Measurements from ENCODE around the gene CEACAM8. TPM values are rescaled to one million over a fixed set of nuclear protein-coding genes. Genes with fewer than 3 reads are reported as not detected.
"Not testable (repeated sequence)": the region's sequence is repeated elsewhere in the genome, so short reads cannot be mapped to it uniquely, and the experiment has no call there.

CEACAM8 gene
- total RNA-seq = not detected in 2 replicates

GRCh38 chr19:42594617-42595489 lies at the start of gene CEACAM8:
CEACAM8 (minus strand) TSS chr19:42594924; CDS start chr19:42594828, 96 bp downstream.
- Mint-ChIP-seq H3K9me3 (no peaks in the 10 kb centered on the region), H3K27ac (no peak within 1 kb of the TSS), H3K36me3 (ENCODE audit: low read depth) (no peaks in the 10 kb centered on the region), H3K27me3 (ENCODE audit: insufficient read depth) (peaks cover 16% of the 10 kb centered on the region), H3K4me1 (ENCODE audit: low read depth) (no peaks in the 10 kb centered on the region), H3K4me3 (no peak within 1 kb of the TSS)
- DNase-seq (ENCODE audit: low spot score) = no peak
- intact Hi-C loops (cut with micrococcal nuclease) = no loop called here

- H3K4me1 Mint-ChIP-seq (ENCODE audit: low read depth); H3K27me3 Mint-ChIP-seq (ENCODE audit: insufficient read depth); H3K27ac Mint-ChIP-seq; intact Hi-C loops (cut with micrococcal nuclease); H3K36me3 Mint-ChIP-seq (ENCODE audit: low read depth); H3K9me3 Mint-ChIP-seq; DNase-seq (ENCODE audit: low spot score); H3K4me3 Mint-ChIP-seq: not testable (repeated sequence)
These were observed 44.8 kb upstream of the CEACAM8 start for GRCh38 chr19:42639324-42640092.

- peaks cover 5% of the 10 kb centered on the region for H3K27me3 Mint-ChIP-seq (ENCODE audit: insufficient read depth)
- H3K27ac Mint-ChIP-seq = no peak overlapping the region
- H3K4me1 Mint-ChIP-seq (ENCODE audit: low read depth) = no peaks in the 10 kb centered on the region
- H3K9me3 Mint-ChIP-seq = no peaks in the 10 kb centered on the region
- intact Hi-C loops (cut with micrococcal nuclease) = no loop called here
- DNase-seq (ENCODE audit: low spot score) = no peak
- no peaks in the 10 kb centered on the region for H3K36me3 Mint-ChIP-seq (ENCODE audit: low read depth)
- no peak overlapping the region for H3K4me3 Mint-ChIP-seq
These were observed 40.5 kb upstream of the CEACAM8 start for GRCh38 chr19:42635233-42635539.

GRCh38 chr19:42634409-42635232 lies 39.9 kb upstream of the CEACAM8 start:
- no peak overlapping the region for H3K27ac Mint-ChIP-seq
- intact Hi-C loops (cut with micrococcal nuclease) = no loop called here
- H3K4me3 Mint-ChIP-seq = no peak overlapping the region
- no peaks in the 10 kb centered on the region for H3K4me1 Mint-ChIP-seq (ENCODE audit: low read depth)
- no peaks in the 10 kb centered on the region for H3K36me3 Mint-ChIP-seq (ENCODE audit: low read depth)
- peaks cover 5% of the 10 kb centered on the region for H3K27me3 Mint-ChIP-seq (ENCODE audit: insufficient read depth)
- DNase-seq (ENCODE audit: low spot score) = peak; percentile 14
- H3K9me3 Mint-ChIP-seq = no peaks in the 10 kb centered on the region

GRCh38 chr19:42629191-42629590 lies 34.5 kb upstream of the CEACAM8 start:
- intact Hi-C loops (cut with micrococcal nuclease) = no loop called here
- Mint-ChIP-seq H3K9me3 (peaks cover 4% of the 10 kb centered on the region), H3K36me3 (ENCODE audit: low read depth) (no peaks in the 10 kb centered on the region), H3K4me3 (no peak overlapping the region), H3K27ac (no peak overlapping the region), H3K4me1 (ENCODE audit: low read depth) (peaks cover 17% of the 10 kb centered on the region), H3K27me3 (ENCODE audit: insufficient read depth) (peaks cover 2% of the 10 kb centered on the region)
- no peak for DNase-seq (ENCODE audit: low spot score)

GRCh38 chr19:42628411-42629140 lies 33.9 kb upstream of the CEACAM8 start:
- no peak overlapping the region for H3K4me3 Mint-ChIP-seq
- H3K4me1 Mint-ChIP-seq (ENCODE audit: low read depth) = peaks cover 17% of the 10 kb centered on the region
- peak overlapping the region; percentile 57 for H3K27ac Mint-ChIP-seq
- no peaks in the 10 kb centered on the region for H3K36me3 Mint-ChIP-seq (ENCODE audit: low read depth)
- no peak for DNase-seq (ENCODE audit: low spot score)
- H3K9me3 Mint-ChIP-seq = peaks cover 4% of the 10 kb centered on the region
- peaks cover 2% of the 10 kb centered on the region for H3K27me3 Mint-ChIP-seq (ENCODE audit: insufficient read depth)
- intact Hi-C loops (cut with micrococcal nuclease) = no loop called here

- Mint-ChIP-seq H3K27me3 (ENCODE audit: insufficient read depth) (peaks cover 2% of the 10 kb centered on the region), H3K36me3 (ENCODE audit: low read depth) (no peaks in the 10 kb centered on the region), H3K27ac (peak overlapping the region; percentile 57), H3K4me3 (no peak overlapping the region), H3K4me1 (ENCODE audit: low read depth) (peaks cover 17% of the 10 kb centered on the region), H3K9me3 (peaks cover 4% of the 10 kb centered on the region)
- no peak for DNase-seq (ENCODE audit: low spot score)
- intact Hi-C loops (cut with micrococcal nuclease) = no loop called here
These were observed 33.2 kb upstream of the CEACAM8 start for GRCh38 chr19:42627916-42628315.

GRCh38 chr19:42626181-42626580 lies 31.5 kb upstream of the CEACAM8 start:
- Mint-ChIP-seq H3K27me3 (ENCODE audit: insufficient read depth) (peaks cover 4% of the 10 kb centered on the region), H3K27ac (no peak overlapping the region), H3K9me3 (peaks cover 4% of the 10 kb centered on the region), H3K4me1 (ENCODE audit: low read depth) (peaks cover 17% of the 10 kb centered on the region), H3K36me3 (ENCODE audit: low read depth) (no peaks in the 10 kb centered on the region), H3K4me3 (no peak overlapping the region)
- no peak for DNase-seq (ENCODE audit: low spot score)
- intact Hi-C loops (cut with micrococcal nuclease) = no loop called here

- intact Hi-C loops (cut with micrococcal nuclease) = no loop called here
- H3K4me3 Mint-ChIP-seq = no peak overlapping the region
- peaks cover 18% of the 10 kb centered on the region for H3K27me3 Mint-ChIP-seq (ENCODE audit: insufficient read depth)
- DNase-seq (ENCODE audit: low spot score) = no peak
- no peak overlapping the region for H3K27ac Mint-ChIP-seq
- no peaks in the 10 kb centered on the region for H3K36me3 Mint-ChIP-seq (ENCODE audit: low read depth)
- H3K9me3 Mint-ChIP-seq = no peaks in the 10 kb centered on the region
- H3K4me1 Mint-ChIP-seq (ENCODE audit: low read depth) = no peaks in the 10 kb centered on the region
These were observed 24.5 kb upstream of the CEACAM8 start for GRCh38 chr19:42619271-42619670.

GRCh38 chr19:42613666-42614065 lies 18.9 kb upstream of the CEACAM8 start:
- no peak overlapping the region for H3K4me3 Mint-ChIP-seq
- H3K4me1 Mint-ChIP-seq (ENCODE audit: low read depth) = no peaks in the 10 kb centered on the region
- peaks cover 11% of the 10 kb centered on the region for H3K27me3 Mint-ChIP-seq (ENCODE audit: insufficient read depth)
- DNase-seq (ENCODE audit: low spot score) = no peak
- intact Hi-C loops (cut with micrococcal nuclease) = no loop called here
- H3K27ac Mint-ChIP-seq = no peak overlapping the region
- H3K36me3 Mint-ChIP-seq (ENCODE audit: low read depth) = no peaks in the 10 kb centered on the region
- no peaks in the 10 kb centered on the region for H3K9me3 Mint-ChIP-seq

- H3K27ac Mint-ChIP-seq; H3K4me1 Mint-ChIP-seq (ENCODE audit: low read depth); DNase-seq (ENCODE audit: low spot score); H3K4me3 Mint-ChIP-seq; H3K27me3 Mint-ChIP-seq (ENCODE audit: insufficient read depth); intact Hi-C loops (cut with micrococcal nuclease); H3K9me3 Mint-ChIP-seq; H3K36me3 Mint-ChIP-seq (ENCODE audit: low read depth): not testable (repeated sequence)
These were observed 15.7 kb upstream of the CEACAM8 start for GRCh38 chr19:42610401-42610915.

GRCh38 chr19:42606660-42607351 lies 12.1 kb upstream of the CEACAM8 start:
- Mint-ChIP-seq H3K27ac (no peak overlapping the region), H3K4me3 (no peak overlapping the region), H3K9me3 (no peaks in the 10 kb centered on the region), H3K36me3 (ENCODE audit: low read depth) (no peaks in the 10 kb centered on the region), H3K27me3 (ENCODE audit: insufficient read depth) (peaks cover 3% of the 10 kb centered on the region), H3K4me1 (ENCODE audit: low read depth) (no peaks in the 10 kb centered on the region)
- intact Hi-C loops (cut with micrococcal nuclease) = loop anchor here (2.0 kb wide), 1 partner anchor 170 kb away; no protein-coding TSS in a partner anchor
- DNase-seq (ENCODE audit: low spot score) = peak; percentile 27
